Fibroblast of skin of left quadriceps (primary cell): ENCODE data around the gene SCG2.

Source experiments
- DNase-seq, 2 experiments: peaks; one replicate each; pipeline ENCODE4 v3.0.0-alpha.2; 2013; ENCODE audit warnings: low read depth in 2 of 2

SCG2 gene, protein sequence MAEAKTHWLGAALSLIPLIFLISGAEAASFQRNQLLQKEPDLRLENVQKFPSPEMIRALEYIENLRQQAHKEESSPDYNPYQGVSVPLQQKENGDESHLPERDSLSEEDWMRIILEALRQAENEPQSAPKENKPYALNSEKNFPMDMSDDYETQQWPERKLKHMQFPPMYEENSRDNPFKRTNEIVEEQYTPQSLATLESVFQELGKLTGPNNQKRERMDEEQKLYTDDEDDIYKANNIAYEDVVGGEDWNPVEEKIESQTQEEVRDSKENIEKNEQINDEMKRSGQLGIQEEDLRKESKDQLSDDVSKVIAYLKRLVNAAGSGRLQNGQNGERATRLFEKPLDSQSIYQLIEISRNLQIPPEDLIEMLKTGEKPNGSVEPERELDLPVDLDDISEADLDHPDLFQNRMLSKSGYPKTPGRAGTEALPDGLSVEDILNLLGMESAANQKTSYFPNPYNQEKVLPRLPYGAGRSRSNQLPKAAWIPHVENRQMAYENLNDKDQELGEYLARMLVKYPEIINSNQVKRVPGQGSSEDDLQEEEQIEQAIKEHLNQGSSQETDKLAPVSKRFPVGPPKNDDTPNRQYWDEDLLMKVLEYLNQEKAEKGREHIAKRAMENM

DNA sequence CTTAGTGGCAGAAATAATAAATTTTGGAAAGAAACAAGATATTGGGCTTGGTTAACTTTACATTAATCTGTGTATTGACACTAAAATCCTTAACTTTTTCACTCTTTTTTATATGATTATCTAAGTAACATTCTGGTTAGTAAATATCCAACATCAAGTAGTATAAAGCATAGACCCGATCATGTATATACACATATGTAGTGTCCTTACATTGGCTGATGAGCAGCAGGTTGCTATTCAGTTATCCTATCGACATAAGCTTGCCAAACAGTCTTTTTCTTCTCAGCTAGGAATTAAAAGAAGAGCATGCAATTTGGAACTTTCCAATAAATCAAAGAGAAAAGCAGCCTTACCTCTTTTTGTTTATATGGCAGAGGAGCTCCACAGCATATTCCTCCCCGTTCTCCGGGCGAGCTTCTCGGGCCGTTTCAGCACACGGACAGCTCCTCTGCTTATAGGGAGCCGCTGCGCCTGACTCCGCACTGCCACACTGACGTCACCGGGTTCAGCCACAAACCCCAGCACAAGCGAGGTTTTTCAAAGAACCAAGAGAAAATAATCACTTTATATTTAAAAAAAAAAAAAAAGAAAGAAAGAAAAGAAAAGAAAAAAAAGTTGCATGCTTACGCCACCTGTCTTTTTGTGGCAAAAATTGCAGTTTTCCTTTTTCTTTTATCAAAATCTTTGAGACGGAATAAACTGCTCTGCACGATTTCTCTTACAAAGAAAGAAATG, at the start of gene SCG2:
Gene SCG2, minus strand, starts transcription at position 430 of the 735 bp plus-strand sequence. CDS start 3,079 bp downstream, outside the sequence.
- DNase-seq, result peak; percentile 71 to 72

DNA sequence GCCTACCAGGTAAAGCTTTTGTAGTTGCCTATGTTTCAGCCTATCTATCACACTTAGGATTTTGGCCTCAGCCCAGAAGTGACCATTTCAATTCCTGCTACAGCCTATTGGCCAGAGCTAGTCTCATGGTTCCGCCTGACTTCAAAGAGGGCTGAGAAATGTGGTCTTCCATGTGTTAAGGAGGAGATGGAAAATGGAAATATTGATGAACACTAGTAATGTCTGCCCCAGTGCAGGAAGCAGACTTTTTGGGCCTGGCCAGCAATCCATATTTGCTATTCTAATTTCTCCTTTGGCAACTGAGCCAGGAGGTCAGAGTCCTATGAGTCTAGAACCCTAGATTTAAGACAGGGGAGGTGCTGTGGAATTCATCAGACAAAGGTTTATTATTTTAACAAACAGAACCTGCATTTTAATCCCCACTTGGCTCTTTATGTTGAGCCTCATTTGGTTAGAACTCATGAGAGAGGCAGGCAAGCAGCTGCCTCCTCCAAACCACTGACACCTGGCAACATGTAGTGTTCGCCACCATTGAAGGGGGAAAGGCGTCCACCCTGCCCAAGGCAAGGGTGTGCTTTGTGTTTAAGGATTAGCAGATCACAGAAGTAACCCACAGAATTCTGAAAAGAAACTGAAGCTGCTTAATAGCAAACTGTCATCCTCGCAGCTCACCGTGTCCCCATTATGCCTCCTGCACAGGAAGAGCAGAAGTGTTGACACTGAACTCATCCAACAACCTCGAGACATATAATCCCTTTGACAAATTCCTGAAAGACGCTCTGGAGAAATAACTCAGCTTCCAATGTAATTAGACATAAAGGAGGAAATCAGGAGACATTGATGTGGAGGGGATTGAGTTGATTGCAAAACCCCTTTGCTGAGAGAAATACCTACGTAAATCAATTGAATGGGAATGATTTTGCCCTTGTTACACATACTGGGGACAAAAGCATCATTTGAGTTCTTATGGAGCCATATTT, 47.7 kb upstream of the SCG2 start:
- DNase-seq, result no peak

DNA sequence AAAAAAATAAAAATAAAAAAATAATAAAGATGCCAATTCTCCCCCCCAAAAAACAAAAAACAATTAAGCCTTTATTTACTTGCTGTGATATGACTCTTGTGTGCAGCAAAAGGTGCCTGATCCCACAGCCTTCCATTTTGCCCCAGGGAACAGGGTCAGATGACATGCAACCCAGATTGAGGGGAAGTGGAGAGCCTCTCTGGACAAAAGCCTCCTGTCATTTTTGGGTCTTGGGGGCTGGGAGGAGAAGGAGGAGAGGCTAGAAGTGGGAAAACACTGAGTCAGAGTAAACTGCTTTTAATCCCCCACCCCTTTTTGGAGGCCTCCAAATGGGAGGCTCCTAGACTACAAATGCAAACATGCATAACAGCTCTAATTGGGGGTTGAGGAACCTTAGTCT, 46.6 kb upstream of the SCG2 start:
- no peak for DNase-seq

DNA sequence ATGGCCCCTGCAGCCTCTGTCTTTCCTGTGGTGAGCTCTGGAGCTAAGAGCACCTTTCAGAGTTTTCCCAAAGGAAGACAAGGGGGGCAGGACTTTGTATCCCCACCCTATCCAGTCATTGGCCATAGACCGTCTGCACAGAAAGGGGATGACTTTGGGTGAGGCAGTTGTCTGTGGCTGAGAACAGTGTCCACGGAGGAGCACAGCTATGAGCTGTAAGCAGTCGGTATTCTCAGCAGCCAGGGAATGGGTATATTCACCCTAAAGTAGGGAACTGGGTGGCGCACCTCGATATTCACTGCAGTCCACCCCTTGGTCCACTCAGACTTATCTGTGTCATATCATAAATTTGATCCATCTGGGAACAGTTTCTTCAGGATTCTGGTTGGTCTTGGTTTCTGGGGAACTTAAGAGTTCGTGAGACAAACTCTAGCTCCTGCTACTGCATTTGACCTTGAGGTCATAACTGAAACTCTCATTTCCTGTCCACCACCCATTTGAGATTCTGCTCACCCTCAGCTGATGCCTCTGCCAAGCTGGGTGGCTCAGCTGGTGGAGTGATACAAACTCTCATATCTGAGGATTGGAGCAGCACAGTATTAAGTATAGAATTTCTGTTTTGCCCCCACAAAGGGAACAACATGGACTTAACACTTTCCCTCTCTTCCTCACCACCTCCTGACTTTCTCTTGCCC, 45.2 kb upstream of the SCG2 start:
- no peak for DNase-seq

DNA sequence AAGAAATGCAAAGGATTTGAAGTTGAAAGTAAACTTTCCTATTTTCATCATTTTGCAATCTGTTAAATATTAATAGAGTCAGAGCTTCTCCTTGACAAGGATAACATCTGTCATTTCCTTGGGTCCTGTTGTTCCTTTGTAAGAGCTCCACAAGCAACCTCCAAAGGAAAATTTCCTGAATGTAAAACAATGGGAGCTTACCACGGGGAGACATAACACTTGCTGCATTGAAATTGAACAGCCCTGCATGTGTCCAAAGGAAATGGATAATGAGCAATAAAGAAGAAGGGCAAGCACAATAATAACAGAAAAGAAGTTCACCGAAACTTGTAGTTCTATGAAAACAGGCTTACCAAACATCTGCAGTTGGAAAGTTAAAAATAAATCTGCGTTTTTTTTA, 42.0 kb upstream of the SCG2 start:
- no peak for DNase-seq

DNA sequence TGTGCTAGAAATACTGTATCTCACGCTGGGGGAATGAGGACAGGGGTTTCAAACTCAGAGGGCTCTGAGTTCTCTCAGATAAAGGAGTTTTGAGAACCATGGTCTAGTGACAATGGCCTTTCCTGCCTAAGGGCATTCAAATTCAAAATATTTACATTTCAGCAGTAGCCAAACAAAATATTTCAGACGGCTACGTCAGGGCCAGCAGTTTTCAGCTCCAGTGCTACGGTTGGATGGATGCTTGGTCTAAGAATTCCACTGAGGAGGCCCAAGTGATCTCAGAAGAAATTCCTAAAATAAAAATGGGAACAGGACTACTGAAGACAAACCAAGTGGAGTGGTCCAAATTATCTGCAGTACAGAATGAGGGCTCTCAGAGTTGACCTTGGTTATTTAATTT, 41.1 kb upstream of the SCG2 start:
- DNase-seq, result no peak

DNA sequence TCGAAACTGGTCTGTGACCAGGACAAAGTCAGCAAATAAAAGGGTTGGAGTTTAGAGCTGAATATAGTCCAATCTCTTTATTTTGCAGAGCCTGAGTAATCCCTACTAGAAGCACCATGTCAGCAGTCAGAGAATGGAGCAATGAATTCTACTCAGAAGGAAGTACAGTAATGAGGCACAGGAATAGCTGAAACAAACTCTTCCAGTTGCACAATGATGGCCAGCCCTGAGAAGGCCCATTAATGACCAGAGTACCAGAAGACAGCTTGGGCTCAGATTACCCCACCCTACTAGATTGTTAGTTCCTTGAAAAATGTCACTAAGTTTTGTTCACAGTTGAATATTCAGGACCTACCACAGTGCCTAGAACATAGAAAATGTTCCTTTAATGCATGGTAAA, 40.3 kb upstream of the SCG2 start:
- DNase-seq, result no peak

DNA sequence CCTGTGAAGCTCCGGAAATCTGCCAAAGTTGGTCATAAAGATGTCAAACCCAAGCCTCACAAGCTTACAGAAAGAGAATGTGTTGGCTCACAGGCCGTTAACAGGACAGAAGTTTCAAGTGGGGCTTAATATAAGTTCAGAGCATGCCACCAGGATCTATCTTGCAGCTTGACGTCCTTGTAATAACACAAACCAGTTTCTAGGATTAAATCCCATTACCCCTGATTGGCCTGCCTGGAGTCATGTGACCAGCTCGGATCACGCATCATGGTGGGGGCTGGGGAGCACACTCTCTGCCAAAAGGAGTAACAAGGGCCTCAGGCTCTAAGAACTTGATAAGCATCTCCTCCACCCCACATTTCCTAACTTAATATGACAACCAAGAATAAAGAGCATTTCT, 38.9 kb upstream of the SCG2 start:
- no peak for DNase-seq

DNA sequence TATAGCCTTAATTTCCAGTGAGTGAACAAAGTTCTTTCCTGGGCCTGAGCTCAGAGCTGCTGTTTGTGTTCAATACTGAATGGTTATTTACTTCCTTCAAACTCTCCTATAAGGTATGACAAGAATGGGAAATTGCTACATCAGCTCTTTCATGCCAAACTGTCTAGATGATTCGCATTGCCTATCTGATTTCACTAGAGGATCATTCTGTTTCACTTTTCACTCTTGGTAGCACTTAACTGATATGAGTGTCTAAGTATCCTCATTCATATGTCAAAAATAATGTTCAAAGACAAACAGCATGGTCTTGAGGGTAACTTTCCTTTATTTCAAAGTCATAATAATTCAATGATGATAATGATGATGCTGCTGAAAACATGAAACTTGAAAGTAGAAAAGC, 32.9 kb upstream of the SCG2 start:
- peak in 1 of 2 experiments; percentile 41 for DNase-seq

DNA sequence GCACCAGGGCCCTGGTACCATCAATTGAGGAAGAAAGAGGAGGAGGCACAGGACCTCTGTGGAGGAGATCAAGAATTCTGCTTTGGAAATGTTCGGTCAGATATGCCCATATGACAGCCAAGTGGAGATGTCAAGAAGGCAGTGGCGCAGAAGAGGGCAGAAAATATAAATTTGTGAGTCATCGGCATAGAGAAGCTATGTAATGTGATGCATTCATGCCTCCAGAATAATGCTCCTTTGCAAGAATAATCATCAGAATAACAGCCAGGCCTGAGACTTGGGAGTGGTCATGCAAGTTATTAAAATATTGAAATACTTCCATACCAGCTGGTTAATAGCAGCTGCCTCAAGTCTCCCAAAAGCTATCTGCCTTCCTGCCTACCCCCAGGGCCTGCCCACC, 32.1 kb upstream of the SCG2 start:
- DNase-seq, result no peak

DNA sequence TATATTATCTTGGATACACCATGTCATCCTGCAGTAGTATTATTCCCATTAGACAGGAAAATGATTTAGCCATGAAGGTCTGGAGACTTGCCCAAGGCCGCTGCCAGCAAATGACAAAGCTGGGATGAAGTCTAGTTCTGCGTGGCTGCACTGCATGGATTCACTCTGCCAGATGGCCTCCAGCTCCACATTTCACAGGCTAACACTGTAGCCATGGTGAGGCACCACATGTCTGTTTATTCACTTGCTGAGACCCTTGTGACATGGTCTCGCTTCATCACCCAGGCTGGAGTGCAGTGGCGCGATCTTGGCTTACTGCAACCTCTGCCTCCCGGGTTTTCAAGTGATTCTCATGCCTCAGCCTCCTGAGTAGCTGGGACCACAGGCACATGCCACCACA, 31.5 kb upstream of the SCG2 start:
- DNase-seq, result no peak

DNA sequence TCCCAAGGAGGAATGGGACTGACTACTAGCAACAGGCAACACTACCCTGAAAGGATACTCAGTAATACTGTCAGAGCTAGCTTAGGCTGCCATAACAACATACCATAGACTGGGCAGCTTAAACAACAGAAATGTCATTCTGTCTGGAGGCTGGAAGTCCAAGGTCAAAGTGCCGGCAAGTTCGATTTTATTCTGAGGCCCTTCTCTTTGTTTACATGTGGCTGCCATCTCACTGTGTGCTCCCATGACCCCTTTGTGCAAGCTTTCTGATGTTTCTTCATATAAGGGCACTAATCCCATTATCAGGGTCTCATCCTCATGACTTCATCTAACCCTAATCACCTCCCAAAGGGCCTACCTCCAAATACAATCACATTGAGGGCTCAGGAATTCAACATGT, 30.7 kb upstream of the SCG2 start:
- DNase-seq, result no peak

DNA sequence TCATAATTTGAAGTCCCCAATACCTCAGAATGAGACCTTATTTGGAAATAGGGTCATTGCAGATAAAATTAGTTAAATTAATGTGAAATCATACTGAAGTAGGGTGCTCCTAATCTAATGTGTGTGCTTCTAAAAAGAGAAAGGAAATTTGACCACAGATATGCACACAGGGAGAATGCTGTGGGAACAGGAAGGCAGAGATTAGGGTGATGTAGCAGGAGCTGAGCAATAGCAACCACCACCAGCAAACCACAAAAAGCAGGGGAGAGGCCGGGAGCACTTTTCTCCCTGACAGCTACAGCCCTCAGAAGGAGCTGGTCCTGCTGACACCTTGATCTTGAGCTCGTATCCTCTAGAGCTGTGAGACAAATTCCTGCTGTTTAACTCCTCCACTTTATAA, 24.6 kb upstream of the SCG2 start:
- peak; percentile 65 to 75 for DNase-seq

DNA sequence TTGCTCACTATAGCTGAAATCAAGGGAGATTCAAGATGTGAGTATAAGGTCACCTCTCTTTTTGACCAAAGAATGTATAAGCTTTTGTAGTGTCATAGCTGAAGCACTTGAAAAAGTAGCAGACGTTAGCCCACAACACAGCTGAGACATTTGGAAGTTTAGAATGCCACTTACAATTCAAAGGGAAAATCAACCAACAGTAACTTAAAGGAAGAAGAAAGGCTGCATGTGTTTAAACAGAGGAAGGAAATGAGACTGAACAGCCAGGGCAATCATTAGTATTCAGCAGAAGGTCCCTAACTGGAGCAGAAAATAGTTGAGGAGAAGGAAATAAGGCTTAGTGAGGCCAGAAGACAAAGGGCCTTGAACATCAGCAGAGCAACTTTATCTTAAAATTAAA, 23.5 kb upstream of the SCG2 start:
- no peak for DNase-seq

DNA sequence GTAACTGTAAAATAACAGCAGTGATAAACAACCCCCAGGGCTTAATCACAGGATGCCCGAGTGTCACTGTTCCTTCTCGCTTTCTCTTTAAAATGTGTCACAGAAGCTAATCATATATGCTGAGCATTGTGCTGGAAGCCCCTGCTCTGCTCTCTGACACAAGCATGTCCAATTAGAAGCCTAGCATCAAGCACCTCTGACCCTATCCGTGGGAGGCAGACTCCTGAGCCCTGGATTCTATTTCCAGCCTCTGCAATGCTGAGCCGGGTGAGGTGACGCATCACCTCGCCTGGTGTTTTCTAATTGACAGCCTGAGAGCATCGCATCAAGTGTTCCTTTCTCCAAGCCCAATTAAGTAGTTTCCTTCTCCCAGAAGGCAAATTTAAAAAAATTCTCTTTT, 19.7 kb upstream of the SCG2 start:
- DNase-seq, result no peak

DNA sequence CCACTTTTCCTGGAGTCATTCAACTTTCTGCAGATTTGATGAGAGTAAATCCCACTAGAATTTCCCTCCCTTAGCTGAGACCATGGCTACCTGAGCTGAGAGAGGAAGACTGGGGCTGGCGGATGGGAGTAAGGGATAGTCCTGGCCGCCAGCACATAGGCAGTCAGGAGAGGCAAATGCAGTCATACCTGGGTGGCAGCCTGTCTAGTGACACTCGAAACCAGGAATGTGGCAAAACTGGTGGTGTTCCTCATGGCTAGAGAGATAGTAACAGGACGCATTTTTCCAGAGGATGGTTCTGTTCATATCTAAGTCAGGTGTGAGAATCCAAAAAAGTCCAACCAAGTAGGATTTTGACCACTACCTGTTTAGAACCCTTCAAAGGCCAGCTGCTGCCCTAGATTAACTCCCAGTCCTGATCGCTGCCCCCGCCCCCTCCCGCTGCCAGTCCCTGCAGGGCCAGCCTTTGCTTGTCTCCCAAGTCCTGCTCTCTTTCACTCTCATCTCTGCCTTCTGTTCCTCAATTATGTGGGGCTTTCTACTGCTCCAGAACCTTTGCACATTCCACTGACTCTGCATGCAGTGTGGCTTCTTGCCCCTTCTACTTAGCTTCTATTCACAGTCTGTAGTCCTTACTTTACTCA, 17.4 kb upstream of the SCG2 start:
- no peak for DNase-seq

DNA sequence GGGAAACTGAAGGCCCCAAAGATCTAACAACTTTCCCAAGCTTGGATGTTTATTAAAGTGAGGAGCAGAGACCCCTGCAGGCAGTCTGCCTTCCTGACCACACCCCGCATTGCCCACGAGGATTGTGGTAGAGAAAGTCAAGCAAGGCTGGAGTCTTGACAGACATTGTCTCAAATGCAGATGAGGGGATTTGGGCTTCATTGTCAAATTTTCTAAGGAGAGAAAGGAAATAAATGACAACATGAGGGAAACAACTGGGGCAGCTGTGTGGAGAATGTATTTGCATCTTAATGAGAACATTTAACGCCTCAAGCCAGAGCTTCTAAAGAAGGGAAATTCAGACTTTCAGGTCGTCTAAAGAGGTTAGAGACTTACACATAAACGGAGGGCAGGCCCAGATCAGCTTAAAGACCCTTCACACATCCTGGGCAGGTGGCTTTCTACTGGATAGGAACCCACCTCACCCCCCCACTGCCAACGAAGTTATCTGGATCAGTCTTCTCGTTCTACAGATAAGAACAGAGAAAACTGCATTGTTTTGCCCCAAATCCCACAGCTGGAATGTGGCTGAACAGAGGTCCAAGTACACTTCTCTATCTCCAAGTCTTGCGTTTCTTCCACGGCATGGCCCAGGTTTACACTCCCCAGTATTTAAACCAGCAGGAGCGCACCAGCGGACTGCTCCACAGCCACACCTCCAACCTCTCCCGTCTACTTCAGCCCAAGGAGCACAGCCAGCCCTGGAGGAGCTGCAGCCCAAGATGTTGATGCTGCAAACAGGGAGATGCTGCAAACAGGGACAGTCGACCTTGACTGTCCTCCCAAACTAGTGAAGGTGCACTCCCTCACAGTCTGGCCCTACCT, 16.2 kb upstream of the SCG2 start:
- no peak for DNase-seq

DNA sequence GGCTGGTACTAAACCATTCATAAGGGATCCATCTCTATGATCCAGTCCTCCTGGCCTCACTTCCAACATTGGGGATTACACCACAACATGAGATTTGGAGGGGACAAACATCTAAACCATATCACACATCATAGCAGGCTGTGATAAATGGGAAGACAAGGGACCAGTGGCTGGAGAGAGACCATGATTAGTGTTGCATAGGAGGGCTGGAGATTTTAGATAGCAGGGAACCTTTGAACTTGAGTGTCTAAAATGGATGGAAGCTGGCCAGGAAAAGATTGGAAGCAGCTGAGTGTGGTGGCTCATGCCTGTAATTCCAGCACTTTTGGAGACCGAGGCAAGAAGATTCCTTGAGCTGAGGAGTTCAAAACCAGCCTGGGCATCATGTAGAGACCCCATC, 12.4 kb upstream of the SCG2 start:
- no peak for DNase-seq
